NCI-H1436 (cell line): ENCODE measurements around the gene RAET1G.
"Not testable (repeated sequence)": the region's sequence is repeated elsewhere in the genome, so short reads cannot be mapped to it uniquely, and the experiment has no call there.

Experiments used
- DNase-seq: peaks from one replicate; lab custom pipeline; 2025; lab: John Stamatoyannopoulos, UW

The RAET1G gene

GRCh38 chr6:149934249-149935156 is 11.6 kb upstream of the RAET1G start:
- DNase-seq, result peak; percentile 56

- no peak for DNase-seq
These were observed 10.5 kb upstream of the RAET1G start for GRCh38 chr6:149933461-149933860.

- no peak for DNase-seq
These were observed 10.1 kb upstream of the RAET1G start for GRCh38 chr6:149933036-149933435.

GRCh38 chr6:149931501-149931900 is 8.6 kb upstream of the RAET1G start:
- DNase-seq, result no peak

GRCh38 chr6:149929422-149929821 is 6.5 kb upstream of the RAET1G start:
- no peak for DNase-seq

- DNase-seq, result not testable (repeated sequence)
These were observed 4.1 kb upstream of the RAET1G start for GRCh38 chr6:149927025-149927424.

- peak; percentile 69 for DNase-seq
These were observed 3.3 kb upstream of the RAET1G start for GRCh38 chr6:149925974-149926777.

- DNase-seq, result no peak
These were observed 2.5 kb upstream of the RAET1G start for GRCh38 chr6:149925253-149925973.

- DNase-seq, result no peak
These were observed 2.0 kb upstream of the RAET1G start for GRCh38 chr6:149924933-149925252.

- DNase-seq, result no peak
These were observed 1.4 kb upstream of the RAET1G start for GRCh38 chr6:149924206-149924932.

- no peak for DNase-seq
These were observed 536 bp upstream of the RAET1G start for GRCh38 chr6:149923327-149923986.

- not testable (repeated sequence) for DNase-seq
These were observed 830 bp downstream of the RAET1G start for GRCh38 chr6:149922091-149922490.

GRCh38 chr6:149921361-149921760 is 1.6 kb downstream of the RAET1G start:
- DNase-seq, result no peak

GRCh38 chr6:149919834-149920225 is 3.1 kb downstream of the RAET1G start:
- DNase-seq, result no peak

GRCh38 chr6:149919126-149919833 is 3.6 kb downstream of the RAET1G start:
- not testable (repeated sequence) for DNase-seq

GRCh38 chr6:149918151-149918905 is 4.6 kb downstream of the RAET1G start:
- no peak for DNase-seq

- no peak for DNase-seq
These were observed 5.2 kb downstream of the RAET1G start for GRCh38 chr6:149917679-149918078.

GRCh38 chr6:149915970-149916865 is 6.7 kb downstream of the RAET1G start:
- DNase-seq, result no peak
